ENCODE measurements around the gene SAMD4B.

Gene SAMD4B

DNA sequence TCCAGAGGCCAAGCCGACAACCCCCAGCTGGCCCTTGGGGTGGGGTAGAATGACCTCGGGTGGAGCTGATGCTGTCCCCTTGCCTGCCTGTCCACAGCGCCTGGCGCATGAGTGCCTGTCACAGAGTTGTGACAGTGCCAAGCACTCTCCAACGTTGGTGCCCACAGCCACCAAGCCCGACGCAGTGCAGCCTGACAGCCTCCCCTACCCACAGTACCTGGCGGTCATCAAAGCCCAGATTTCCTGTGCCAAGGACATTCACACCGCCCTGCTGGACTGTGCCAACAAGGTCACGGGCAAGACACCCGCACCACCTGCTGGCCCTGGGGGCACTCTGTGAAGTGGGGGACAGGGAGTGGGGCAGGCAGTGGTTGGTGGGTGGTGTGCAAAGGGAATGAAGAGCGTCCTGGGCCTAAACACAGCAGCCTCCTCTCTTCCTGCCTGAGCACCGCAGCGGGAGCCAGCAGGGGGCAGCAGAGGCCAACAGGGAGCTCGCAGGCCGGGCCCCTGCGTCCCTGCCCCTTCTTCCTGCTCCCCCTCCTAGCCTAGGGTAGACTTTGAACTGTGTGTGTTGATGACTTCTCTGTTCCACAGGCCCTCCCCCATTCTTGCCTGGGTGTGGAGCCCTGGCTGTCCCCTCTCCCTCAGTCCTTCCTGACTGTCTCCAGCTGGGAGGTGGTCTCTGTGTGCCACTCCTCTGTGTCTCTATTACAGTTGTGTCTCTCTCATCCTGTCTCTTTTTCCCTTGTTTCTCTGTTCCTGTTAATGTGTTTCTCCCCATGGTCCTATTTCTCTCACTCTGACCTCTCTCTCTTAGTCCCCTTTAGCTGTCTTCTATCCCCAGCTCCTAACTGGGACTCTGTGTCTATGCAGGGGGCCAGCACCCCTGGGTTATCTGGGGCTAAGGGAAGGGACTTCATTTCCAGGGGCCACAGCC is 55.4 kb downstream of the SAMD4B start:
- peak; percentile 31 to 75 for DNase-seq

DNA sequence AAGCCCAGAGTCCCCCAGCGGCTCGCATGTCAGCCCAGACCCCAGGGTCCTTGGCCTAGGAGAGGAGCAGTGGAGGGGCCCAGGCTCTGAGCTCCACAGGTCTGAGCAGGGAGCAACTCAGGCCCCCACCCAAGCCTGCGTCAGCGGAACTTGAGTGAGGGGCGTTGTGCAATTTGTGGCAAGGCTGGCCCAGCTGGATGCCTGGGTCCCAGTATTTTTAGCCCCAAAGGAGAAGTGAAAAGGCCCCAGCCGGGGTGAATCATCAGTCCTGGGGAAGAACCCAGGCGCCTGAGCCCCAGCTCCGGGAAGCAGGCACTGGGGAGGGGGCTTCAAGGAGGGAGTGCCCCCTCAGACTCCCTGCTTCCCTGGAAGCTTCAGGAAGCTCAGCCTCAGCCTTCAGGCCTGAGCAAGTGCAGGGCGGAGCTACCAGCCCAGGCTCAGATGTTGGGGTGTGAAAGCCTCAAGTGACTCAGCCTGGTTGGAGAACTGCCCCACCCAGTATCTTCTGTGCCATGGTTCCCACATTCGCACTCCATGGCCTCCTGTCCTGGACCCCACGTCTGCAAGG is 56.2 kb downstream of the SAMD4B start:
- no peak for DNase-seq

DNA sequence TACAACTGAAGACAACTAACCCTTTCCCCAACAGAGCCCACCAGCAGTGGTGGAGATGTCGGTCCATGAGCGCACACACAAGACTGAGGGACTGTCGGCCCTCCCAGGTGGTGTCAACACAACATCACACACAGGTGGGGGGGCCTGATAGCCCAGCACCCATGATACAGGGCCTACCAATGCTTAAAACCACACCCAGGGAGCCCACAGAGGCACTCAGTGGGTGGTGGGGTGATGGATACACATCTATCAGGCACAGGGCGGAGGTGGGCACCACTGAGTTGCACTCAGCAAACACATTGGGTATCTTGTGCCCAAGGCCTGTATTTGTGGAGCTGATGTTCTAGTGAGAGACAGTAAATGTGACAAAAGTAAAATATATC is 57.4 kb downstream of the SAMD4B start:
- no peak for DNase-seq

DNA sequence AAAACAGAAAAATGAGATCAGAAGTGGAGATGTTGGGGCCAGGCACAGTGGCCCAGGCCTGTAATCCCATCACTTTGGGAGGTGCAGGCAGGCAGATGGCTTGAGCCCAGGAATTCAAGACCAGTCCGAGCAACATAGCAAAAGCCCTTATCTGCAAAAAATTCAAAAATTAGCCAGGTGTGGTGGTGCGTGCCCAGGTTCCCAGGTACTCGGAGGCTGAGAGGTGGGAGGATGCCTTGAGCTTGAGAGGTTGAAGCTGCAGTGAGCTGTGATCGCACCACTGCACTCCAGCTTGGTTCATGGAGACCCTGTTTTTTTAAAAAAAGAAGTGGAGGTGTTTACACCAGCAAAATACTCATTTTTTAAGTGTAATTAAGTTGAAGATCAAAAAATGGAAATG is 57.8 kb downstream of the SAMD4B start:
- DNase-seq, result no peak

DNA sequence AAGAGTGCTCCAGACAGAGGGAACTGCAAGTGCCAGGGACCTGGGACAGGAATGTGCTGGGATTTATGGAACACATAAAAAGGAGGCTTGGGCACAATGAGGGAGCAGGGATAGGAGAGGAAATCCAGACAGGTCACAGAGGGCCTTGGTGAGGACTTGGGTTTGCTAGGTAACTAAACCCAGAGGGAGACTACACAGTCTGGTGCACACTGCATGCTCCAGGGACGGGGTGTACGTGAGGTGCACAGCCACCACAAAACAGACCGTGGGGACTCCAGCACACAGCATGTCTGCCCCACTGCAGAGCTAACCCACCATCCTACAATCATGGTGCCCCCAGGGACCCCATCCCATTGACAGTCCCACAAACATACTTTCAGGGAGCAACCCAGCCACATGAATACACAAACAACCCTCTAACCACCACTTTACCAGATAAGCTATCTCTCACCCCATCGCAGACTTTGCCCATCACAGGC is 58.9 kb downstream of the SAMD4B start:
- DNase-seq, result no peak

DNA sequence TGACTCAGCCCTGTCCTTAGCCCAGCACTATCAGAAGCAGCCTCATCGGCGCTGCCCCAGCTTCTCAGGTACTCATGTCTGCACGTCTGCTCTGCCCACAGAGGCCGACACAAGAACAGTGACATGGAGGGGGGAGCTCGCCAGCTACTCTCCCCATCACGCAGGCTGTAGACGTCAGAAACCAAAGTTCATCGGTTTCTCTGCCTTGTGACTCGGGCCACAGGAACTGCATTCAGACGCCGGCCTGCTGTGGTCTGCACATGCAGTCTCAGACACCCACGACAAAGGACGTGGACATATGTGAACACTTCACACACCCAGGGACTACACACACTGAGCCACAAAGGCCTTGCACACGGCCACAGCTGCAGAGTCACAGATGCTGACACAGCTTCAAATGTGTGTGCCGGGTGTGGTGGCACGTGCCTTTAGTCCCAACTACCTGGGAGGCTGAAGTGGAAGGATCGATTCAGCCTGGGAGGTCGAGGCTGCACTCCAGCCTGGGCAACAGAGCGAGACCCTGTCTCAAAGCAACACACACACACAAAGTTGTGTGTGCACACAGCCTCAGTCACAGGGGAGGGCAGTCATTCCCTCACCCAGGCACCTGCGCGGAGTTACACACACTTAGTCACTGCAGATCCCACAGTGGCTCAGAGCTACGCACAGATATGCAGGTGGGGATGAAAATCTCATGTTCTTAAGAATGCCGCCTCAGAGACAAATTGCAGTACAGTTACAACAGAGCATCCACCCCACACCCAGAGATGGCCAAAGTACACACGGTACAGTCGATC is 59.5 kb downstream of the SAMD4B start:
- DNase-seq, result no peak

DNA sequence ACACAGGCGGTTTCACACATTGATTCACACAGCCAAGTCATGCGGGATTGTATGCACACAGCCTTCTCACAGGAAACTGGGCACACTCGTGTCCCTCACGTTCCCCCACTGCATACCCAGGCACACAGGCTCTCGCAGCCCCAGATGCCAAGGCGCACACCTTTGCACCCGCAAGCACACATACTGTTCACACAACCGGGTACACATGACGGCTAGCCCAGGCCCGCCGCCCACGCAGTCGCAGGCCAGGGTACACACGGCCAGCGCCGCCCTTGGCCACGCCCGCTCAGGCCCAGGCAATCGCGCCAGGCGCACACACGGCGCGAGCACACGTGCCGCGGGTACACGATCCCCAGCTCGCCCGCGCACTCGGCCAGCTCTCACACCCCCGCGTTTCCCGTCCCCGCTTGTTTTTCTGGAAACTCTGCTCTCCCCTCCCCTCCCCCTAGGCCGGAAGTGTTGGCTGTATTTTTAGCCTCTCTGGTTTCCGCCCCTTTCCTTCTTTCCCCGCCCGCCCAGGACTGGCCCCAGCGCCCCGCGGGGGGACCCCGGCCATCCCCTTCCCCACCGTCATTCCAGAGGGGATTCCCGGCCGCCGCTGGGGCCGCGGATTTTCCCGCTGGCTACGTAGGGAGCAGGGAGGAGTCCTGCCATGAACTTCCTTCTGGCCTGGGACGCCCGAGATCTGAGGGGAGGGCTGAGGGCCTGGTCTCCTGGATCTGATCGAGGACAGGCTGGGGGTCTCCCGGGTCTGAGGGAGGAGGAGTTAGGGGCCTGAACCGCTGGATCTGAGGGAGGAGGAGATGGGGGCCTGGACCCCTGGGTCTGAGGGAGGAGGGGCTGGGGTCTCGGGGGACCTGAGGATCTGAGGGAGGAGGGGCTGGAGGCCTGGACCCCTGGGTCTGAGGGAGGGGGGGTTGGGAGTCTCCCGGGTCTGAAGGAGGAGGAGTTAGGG is 60.4 kb downstream of the SAMD4B start:
- DNase-seq, result peak in 1 of 2 experiments; percentile 15

- DNase-seq, result no peak
These were observed 61.4 kb downstream of the SAMD4B start for GRCh38 chr19:39403331-39404312.

DNA sequence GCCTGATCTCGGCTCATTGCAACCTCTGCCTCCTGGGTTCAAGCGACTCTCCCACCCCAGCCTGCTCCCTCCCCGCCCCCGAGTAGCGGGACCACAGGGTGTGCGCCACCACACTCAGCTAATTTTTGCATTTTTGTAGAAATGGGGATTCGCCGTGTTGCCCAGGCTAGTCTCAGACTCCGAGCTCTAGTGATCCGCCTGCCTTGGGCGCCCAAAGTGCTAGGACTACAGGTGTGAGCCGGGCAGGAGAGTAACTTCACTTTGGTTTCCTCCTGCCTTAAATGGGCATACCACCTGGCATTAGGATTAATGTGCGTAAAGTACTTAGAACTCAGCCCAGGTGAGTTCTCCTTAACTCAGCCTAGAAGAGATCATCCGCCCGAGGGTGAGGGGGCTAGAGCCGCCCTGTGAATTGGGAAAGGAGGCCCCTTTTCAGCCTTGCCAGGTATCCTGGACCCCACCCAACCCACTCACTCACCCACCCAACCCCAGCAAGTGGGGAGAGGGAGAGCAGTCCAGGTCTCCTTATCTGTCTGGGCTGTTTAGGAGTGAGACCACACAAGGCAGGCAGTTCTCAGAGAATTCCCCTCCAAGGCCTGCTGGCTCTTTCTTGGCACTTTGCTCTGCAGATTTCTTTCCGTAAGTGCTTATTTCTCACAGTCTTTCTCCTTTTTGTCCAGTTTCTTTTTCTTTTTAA is 63.2 kb downstream of the SAMD4B start:
- DNase-seq, result no peak

DNA sequence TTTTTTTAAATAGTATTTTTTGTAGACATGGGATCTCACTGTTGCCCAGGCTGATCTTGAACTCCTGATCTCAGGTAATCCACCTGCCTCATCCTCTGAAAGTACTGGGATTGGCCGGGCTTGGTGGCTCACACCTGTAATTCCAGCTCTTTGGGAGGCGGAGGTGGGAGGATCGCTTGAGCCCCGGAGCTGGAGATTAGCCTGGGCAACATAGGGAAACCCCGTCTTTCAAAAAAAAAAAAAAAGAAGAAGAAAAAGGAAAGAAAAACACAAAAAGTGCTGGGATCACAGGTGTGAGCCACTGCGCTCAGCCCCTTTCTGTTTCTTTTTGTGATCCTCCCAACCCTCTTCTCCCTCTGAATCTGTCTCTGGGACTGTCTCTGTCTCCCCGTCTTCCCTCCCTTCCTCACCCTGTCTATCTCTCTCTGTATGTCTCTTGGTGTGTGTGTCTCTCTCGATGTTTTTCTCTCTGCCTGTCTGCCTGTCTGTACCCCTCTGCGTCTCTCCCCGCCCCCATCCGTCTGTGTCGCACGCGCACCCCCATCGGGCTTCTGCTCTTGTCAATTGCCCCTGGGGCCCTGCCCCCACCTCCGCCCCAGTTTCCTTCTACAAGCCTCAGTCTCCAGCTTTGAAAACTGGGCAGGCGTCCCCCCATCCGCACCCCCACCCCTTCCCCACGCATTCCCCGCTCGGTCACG is 63.9 kb downstream of the SAMD4B start:
- DNase-seq, result no peak

DNA sequence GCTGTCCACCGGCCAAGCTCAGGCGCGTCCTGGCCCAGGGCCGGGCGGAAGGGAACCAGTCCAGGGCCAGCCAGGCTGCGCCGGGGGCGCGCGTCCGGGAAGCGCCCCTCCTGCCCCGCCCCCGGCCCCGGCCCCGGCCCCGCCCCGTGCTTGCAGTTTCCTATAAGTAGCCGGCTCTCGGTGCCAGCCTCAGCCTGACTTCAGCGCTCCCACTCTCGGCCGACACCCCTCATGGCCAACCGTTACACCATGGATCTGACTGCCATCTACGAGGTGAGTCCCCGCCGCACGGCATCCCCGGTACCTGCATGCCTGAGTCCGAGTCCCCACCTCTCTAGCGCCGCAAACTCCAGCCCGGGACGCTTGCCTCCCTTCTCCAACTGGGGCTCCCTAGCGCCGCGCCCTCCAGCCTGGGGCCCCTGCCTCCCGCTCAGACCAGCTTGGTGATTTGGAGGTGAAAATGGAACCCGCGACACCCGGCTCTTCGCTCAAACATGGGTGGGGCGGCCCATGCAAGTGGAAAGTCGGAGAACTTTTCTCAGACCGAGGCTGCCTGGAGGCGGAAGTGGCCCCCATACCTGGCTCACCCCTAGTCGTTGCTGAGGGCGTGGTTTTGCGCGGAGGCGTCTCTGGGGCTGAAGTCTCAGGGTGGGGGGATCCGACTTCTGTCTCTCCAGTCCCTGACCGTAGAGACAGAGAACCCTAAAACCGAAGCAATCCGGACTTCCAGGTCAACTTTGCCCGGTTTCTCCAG is 64.6 kb downstream of the SAMD4B start, which contains the start of gene ZFP36:
TSS of gene ZFP36 (plus strand) at position 192 of the 754 bp plus-strand sequence. CDS start at position 250, 58 bp downstream.
- peak; percentile 60 to 87 for DNase-seq

- DNase-seq, result no peak
These were observed 65.1 kb downstream of the SAMD4B start for GRCh38 chr19:39407410-39407659.

DNA sequence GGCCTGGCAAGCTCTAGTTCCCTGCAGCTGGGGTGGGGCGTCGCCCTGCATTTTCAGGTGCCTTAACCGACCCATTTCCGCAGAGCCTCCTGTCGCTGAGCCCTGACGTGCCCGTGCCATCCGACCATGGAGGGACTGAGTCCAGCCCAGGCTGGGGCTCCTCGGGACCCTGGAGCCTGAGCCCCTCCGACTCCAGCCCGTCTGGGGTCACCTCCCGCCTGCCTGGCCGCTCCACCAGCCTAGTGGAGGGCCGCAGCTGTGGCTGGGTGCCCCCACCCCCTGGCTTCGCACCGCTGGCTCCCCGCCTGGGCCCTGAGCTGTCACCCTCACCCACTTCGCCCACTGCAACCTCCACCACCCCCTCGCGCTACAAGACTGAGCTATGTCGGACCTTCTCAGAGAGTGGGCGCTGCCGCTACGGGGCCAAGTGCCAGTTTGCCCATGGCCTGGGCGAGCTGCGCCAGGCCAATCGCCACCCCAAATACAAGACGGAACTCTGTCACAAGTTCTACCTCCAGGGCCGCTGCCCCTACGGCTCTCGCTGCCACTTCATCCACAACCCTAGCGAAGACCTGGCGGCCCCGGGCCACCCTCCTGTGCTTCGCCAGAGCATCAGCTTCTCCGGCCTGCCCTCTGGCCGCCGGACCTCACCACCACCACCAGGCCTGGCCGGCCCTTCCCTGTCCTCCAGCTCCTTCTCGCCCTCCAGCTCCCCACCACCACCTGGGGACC is 65.6 kb downstream of the SAMD4B start:
- no peak for DNase-seq

GRCh38 chr19:39408392-39409207 is 66.4 kb downstream of the SAMD4B start:
- no peak for DNase-seq

- DNase-seq, result peak in 1 of 2 experiments; percentile 49
These were observed 67.2 kb downstream of the SAMD4B start for GRCh38 chr19:39409208-39410016.
